ENCODE results near the gene ARHGAP24.

Gene ARHGAP24

DNA sequence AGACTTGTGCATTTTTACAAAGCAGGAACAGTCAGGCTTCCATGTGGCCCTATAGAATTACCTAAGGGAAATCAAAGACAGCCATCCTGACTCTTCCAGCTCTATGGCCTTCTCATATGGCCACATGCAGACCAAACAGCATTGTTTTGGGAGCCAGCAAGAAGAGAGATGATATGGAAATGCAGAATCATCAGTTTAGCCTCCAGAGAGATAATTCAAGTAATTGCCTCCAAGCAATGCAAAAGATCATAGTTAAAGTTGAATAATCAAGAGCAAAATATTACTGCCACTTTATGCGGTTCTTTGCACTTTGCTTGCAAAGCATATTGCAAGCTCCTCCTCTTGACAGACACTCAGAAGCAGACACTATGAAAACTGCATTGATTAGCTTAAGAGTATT, 207.4 kb downstream of the ARHGAP24 start:
- no peaks in the 10 kb centered on the region for H3K4me1 ChIP-seq (ENCODE audit: control insufficient read depth, low read depth, low read length)
- no peak overlapping the region for H3K4ac ChIP-seq (ENCODE audit: low read depth, low read length)
- H3K79me2 ChIP-seq (ENCODE audit: control insufficient read depth, insufficient read depth, low read length): no peaks in the 10 kb centered on the region
- no peaks in the 10 kb centered on the region for H3K79me1 ChIP-seq (ENCODE audit: low read length)
- no peak overlapping the region for H3K23ac ChIP-seq (ENCODE audit: low read length)
- no peak overlapping the region for H3K56ac ChIP-seq (ENCODE audit: low read length)
- WGBS (ENCODE audit: extremely low coverage, insufficient coverage, low lambda C conversion rate): no CpG with 5 or more reads among the region's 1 CpG
- no peak overlapping the region for H4K5ac ChIP-seq (ENCODE audit: low read length)
- no peak overlapping the region for H2BK5ac ChIP-seq (ENCODE audit: low read length)
- H3K18ac ChIP-seq (ENCODE audit: low read length): no peak overlapping the region
- no peaks in the 10 kb centered on the region for H3K27me3 ChIP-seq (ENCODE audit: insufficient read depth, low read length, poor library complexity)
- H3K27ac ChIP-seq (ENCODE audit: low read depth, low read length): no peak overlapping the region
- no peak overlapping the region for H2BK15ac ChIP-seq (replicated peaks; ENCODE audit: low read depth)
- no peak overlapping the region for H2BK120ac ChIP-seq (ENCODE audit: low read depth, low read length)
- H4K8ac ChIP-seq (ENCODE audit: low read depth, low read length): no peak overlapping the region
- no peaks in the 10 kb centered on the region for H3K36me3 ChIP-seq (ENCODE audit: control insufficient read depth, insufficient read depth, low read length)
- no peak for DNase-seq
- no peak overlapping the region for H3K4me2 ChIP-seq (ENCODE audit: low read length)
- no peak overlapping the region for H2AK5ac ChIP-seq (ENCODE audit: low read length)
- H3K9ac ChIP-seq (ENCODE audit: low read length): no peak overlapping the region
- no peak overlapping the region for H3K4me3 ChIP-seq (ENCODE audit: low read length)

DNA sequence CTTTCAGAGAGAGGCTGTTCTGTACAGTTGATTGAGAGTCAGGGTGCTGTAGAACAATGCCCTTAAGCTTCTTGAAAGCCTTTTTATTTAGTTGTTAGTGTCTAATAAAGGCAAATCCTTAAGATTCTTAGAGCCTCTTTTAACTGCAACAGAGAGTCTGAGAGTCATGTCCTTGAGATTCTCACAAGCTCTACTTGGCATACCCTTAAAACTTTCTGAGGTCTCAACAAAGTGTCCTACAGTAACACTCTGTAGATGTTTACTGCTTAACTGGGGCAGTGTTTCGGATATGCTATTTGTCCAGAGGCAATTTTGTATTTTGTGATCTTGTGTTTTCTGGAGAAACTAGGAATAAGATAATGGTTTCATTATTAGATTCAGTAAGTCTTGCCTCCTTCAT, 209.7 kb downstream of the ARHGAP24 start:
- Histone ChIP-seq H3K56ac (ENCODE audit: low read length) (no peak overlapping the region), H3K9ac (ENCODE audit: low read length) (no peak overlapping the region), H3K18ac (ENCODE audit: low read length) (no peak overlapping the region), H2BK120ac (ENCODE audit: low read depth, low read length) (no peak overlapping the region), H2BK5ac (ENCODE audit: low read length) (no peak overlapping the region), H2AK5ac (ENCODE audit: low read length) (no peak overlapping the region), H3K79me1 (ENCODE audit: low read length) (no peaks in the 10 kb centered on the region), H3K4me1 (ENCODE audit: control insufficient read depth, low read depth, low read length) (no peaks in the 10 kb centered on the region), H4K8ac (ENCODE audit: low read depth, low read length) (no peak overlapping the region), H3K27ac (ENCODE audit: low read depth, low read length) (no peak overlapping the region), H4K5ac (ENCODE audit: low read length) (no peak overlapping the region), H3K79me2 (ENCODE audit: control insufficient read depth, insufficient read depth, low read length) (no peaks in the 10 kb centered on the region), H3K36me3 (ENCODE audit: control insufficient read depth, insufficient read depth, low read length) (no peaks in the 10 kb centered on the region), H2BK15ac (replicated peaks; ENCODE audit: low read depth) (no peak overlapping the region), H3K4me2 (ENCODE audit: low read length) (no peak overlapping the region), H3K23ac (ENCODE audit: low read length) (no peak overlapping the region), H3K27me3 (ENCODE audit: insufficient read depth, low read length, poor library complexity) (no peaks in the 10 kb centered on the region), H3K4me3 (ENCODE audit: low read length) (no peak overlapping the region), H3K4ac (ENCODE audit: low read depth, low read length) (no peak overlapping the region)
- no peak for DNase-seq
- WGBS (ENCODE audit: extremely low coverage, insufficient coverage, low lambda C conversion rate): no CpG with 5 or more reads among the region's 1 CpG

- Histone ChIP-seq H3K18ac (ENCODE audit: low read length) (no peak overlapping the region), H2AK5ac (ENCODE audit: low read length) (no peak overlapping the region), H3K79me1 (ENCODE audit: low read length) (no peaks in the 10 kb centered on the region), H3K27ac (ENCODE audit: low read depth, low read length) (no peak overlapping the region), H3K4me2 (ENCODE audit: low read length) (no peak overlapping the region), H3K4ac (ENCODE audit: low read depth, low read length) (no peak overlapping the region), H3K9ac (ENCODE audit: low read length) (no peak overlapping the region), H2BK15ac (replicated peaks; ENCODE audit: low read depth) (no peak overlapping the region), H3K27me3 (ENCODE audit: insufficient read depth, low read length, poor library complexity) (no peaks in the 10 kb centered on the region), H3K23ac (ENCODE audit: low read length) (no peak overlapping the region), H4K8ac (ENCODE audit: low read depth, low read length) (no peak overlapping the region), H3K4me1 (ENCODE audit: control insufficient read depth, low read depth, low read length) (no peaks in the 10 kb centered on the region), H3K79me2 (ENCODE audit: control insufficient read depth, insufficient read depth, low read length) (no peaks in the 10 kb centered on the region), H3K56ac (ENCODE audit: low read length) (no peak overlapping the region), H3K36me3 (ENCODE audit: control insufficient read depth, insufficient read depth, low read length) (no peaks in the 10 kb centered on the region), H2BK5ac (ENCODE audit: low read length) (no peak overlapping the region), H4K5ac (ENCODE audit: low read length) (no peak overlapping the region), H3K4me3 (ENCODE audit: low read length) (no peak overlapping the region), H2BK120ac (ENCODE audit: low read depth, low read length) (no peak overlapping the region)
- no CpG with 5 or more reads among the region's 4 CpGs for WGBS (ENCODE audit: extremely low coverage, insufficient coverage, low lambda C conversion rate)
- no peak for DNase-seq
Observed at GRCh38 chr4:85686398-85686797, 211.4 kb downstream of the ARHGAP24 start.

GRCh38 chr4:85688055-85688740, 213.2 kb downstream of the ARHGAP24 start:
- no peak overlapping the region for H2BK120ac ChIP-seq (ENCODE audit: low read depth, low read length)

GRCh38 chr4:85696661-85697060, 221.7 kb downstream of the ARHGAP24 start:
- no peak overlapping the region for H2BK5ac ChIP-seq (ENCODE audit: low read length)
- H3K79me2 ChIP-seq (ENCODE audit: control insufficient read depth, insufficient read depth, low read length): no peaks in the 10 kb centered on the region
- no peaks in the 10 kb centered on the region for H3K4me1 ChIP-seq (ENCODE audit: control insufficient read depth, low read depth, low read length)
- H3K18ac ChIP-seq (ENCODE audit: low read length): no peak overlapping the region
- no peak overlapping the region for H3K4me2 ChIP-seq (ENCODE audit: low read length)
- H3K27ac ChIP-seq (ENCODE audit: low read depth, low read length): no peak overlapping the region
- H2BK15ac ChIP-seq (replicated peaks; ENCODE audit: low read depth): no peak overlapping the region
- H4K8ac ChIP-seq (ENCODE audit: low read depth, low read length): no peak overlapping the region
- H3K79me1 ChIP-seq (ENCODE audit: low read length): no peaks in the 10 kb centered on the region
- no peak overlapping the region for H2AK5ac ChIP-seq (ENCODE audit: low read length)
- no peak overlapping the region for H3K23ac ChIP-seq (ENCODE audit: low read length)
- no peak overlapping the region for H2BK120ac ChIP-seq (ENCODE audit: low read depth, low read length)
- no peak overlapping the region for H3K4ac ChIP-seq (ENCODE audit: low read depth, low read length)
- H3K4me3 ChIP-seq (ENCODE audit: low read length): no peak overlapping the region
- no peak for DNase-seq
- no CpG with 5 or more reads among the region's 2 CpGs for WGBS (ENCODE audit: extremely low coverage, insufficient coverage, low lambda C conversion rate)
- no peaks in the 10 kb centered on the region for H3K27me3 ChIP-seq (ENCODE audit: insufficient read depth, low read length, poor library complexity)
- H3K9ac ChIP-seq (ENCODE audit: low read length): no peak overlapping the region
- no peaks in the 10 kb centered on the region for H3K36me3 ChIP-seq (ENCODE audit: control insufficient read depth, insufficient read depth, low read length)
- H3K56ac ChIP-seq (ENCODE audit: low read length): no peak overlapping the region
- H4K5ac ChIP-seq (ENCODE audit: low read length): no peak overlapping the region

More at GRCh38 chr4:85688055-85688740, 213.2 kb downstream of the ARHGAP24 start:
- H3K4me2 ChIP-seq (ENCODE audit: low read length): no peak overlapping the region
- H3K4ac ChIP-seq (ENCODE audit: low read depth, low read length): no peak overlapping the region
- H3K56ac ChIP-seq (ENCODE audit: low read length): no peak overlapping the region
- no CpG with 5 or more reads among the region's 6 CpGs for WGBS (ENCODE audit: extremely low coverage, insufficient coverage, low lambda C conversion rate)
- no peak overlapping the region for H3K9ac ChIP-seq (ENCODE audit: low read length)
- no peak overlapping the region for H3K18ac ChIP-seq (ENCODE audit: low read length)
- no peak overlapping the region for H3K4me3 ChIP-seq (ENCODE audit: low read length)
- no peak overlapping the region for H4K8ac ChIP-seq (ENCODE audit: low read depth, low read length)
- H2BK15ac ChIP-seq (replicated peaks; ENCODE audit: low read depth): no peak overlapping the region
- no peaks in the 10 kb centered on the region for H3K36me3 ChIP-seq (ENCODE audit: control insufficient read depth, insufficient read depth, low read length)
- no peaks in the 10 kb centered on the region for H3K4me1 ChIP-seq (ENCODE audit: control insufficient read depth, low read depth, low read length)
- H3K79me1 ChIP-seq (ENCODE audit: low read length): no peaks in the 10 kb centered on the region
- H3K27me3 ChIP-seq (ENCODE audit: insufficient read depth, low read length, poor library complexity): no peaks in the 10 kb centered on the region
- H2BK5ac ChIP-seq (ENCODE audit: low read length): no peak overlapping the region
- no peak for DNase-seq
- no peak overlapping the region for H2AK5ac ChIP-seq (ENCODE audit: low read length)
- no peak overlapping the region for H3K27ac ChIP-seq (ENCODE audit: low read depth, low read length)
- no peaks in the 10 kb centered on the region for H3K79me2 ChIP-seq (ENCODE audit: control insufficient read depth, insufficient read depth, low read length)
- H4K5ac ChIP-seq (ENCODE audit: low read length): no peak overlapping the region
- no peak overlapping the region for H3K23ac ChIP-seq (ENCODE audit: low read length)

GRCh38 chr4:85697854-85698253, 222.9 kb downstream of the ARHGAP24 start:
- no peaks in the 10 kb centered on the region for H3K27me3 ChIP-seq (ENCODE audit: insufficient read depth, low read length, poor library complexity)
- no peak overlapping the region for H3K18ac ChIP-seq (ENCODE audit: low read length)
- no peak overlapping the region for H3K9ac ChIP-seq (ENCODE audit: low read length)
- no peak overlapping the region for H3K4ac ChIP-seq (ENCODE audit: low read depth, low read length)
- no peaks in the 10 kb centered on the region for H3K4me1 ChIP-seq (ENCODE audit: control insufficient read depth, low read depth, low read length)
- no peak overlapping the region for H3K4me3 ChIP-seq (ENCODE audit: low read length)
- H3K79me2 ChIP-seq (ENCODE audit: control insufficient read depth, insufficient read depth, low read length): no peaks in the 10 kb centered on the region
- no peak overlapping the region for H3K27ac ChIP-seq (ENCODE audit: low read depth, low read length)
- H2BK120ac ChIP-seq (ENCODE audit: low read depth, low read length): no peak overlapping the region
- no peak overlapping the region for H3K23ac ChIP-seq (ENCODE audit: low read length)
- no peaks in the 10 kb centered on the region for H3K36me3 ChIP-seq (ENCODE audit: control insufficient read depth, insufficient read depth, low read length)
- H4K5ac ChIP-seq (ENCODE audit: low read length): no peak overlapping the region
- no peak for DNase-seq
- H3K56ac ChIP-seq (ENCODE audit: low read length): no peak overlapping the region
- no peak overlapping the region for H2BK5ac ChIP-seq (ENCODE audit: low read length)
- H2AK5ac ChIP-seq (ENCODE audit: low read length): no peak overlapping the region
- no peak overlapping the region for H2BK15ac ChIP-seq (replicated peaks; ENCODE audit: low read depth)
- no peak overlapping the region for H3K4me2 ChIP-seq (ENCODE audit: low read length)
- no peak overlapping the region for H4K8ac ChIP-seq (ENCODE audit: low read depth, low read length)
- no peaks in the 10 kb centered on the region for H3K79me1 ChIP-seq (ENCODE audit: low read length)

Data from mesendoderm (in vitro differentiated cells).